Endothelial cell of umbilical vein (primary cell): ENCODE results near the gene CFAP99. TPM values are rescaled to one million over a fixed set of nuclear protein-coding genes. Genes with fewer than 3 reads are reported as not detected.

Source experiments
- BruUV-seq: library from RNA; stranded (reverse); fragments of 400-500 nt; replicated peaks from 2 replicates; lab custom pipeline; 2021; lab: Mats Ljungman, UMichigan
- CTCF ChIA-PET: fragments of 300-600, 350-600 bp; sonication (Branson Sonifier 250); formaldehyde crosslinking; loops from one replicate; lab custom pipeline; 2021; ENCODE audit warnings: antibody characterized with exemption, inconsistent platforms; lab: Charles Lee
- POLR2A ChIA-PET: fragments of 300-600, 350-600 bp; sonication (Branson Sonifier 250); formaldehyde crosslinking; loops from one replicate; lab custom pipeline; 2021; ENCODE audit warnings: antibody characterized with exemption, inconsistent platforms; lab: Charles Lee
- DNase-seq: peaks from one replicate; pipeline ENCODE4 v3.0.0-alpha.2; 2011; ENCODE audit warnings: low read depth, low spot score
- FAIRE-seq: peaks from 2 replicates; lab custom pipeline; 2011; peaks lifted over from hg19 to GRCh38; lab: Jason Lieb, UNC
- H2AFZ ChIP-seq: 2 replicates; pipeline ENCODE4 v1.6.0; 2012; ENCODE audit warnings: low read depth, low read length, control low read depth, inconsistent platforms
- H3K27ac ChIP-seq: 2 replicates; pipeline ENCODE4 v1.5.1; 2011; ENCODE audit warnings: low read depth, mild to moderate bottlenecking, control low read depth, low read length, moderate library complexity; ENCODE audit not compliant: insufficient read depth
- H3K27me3 ChIP-seq, 2 experiments: 2 replicates each; pipeline versions ENCODE4 v1.6.0 to v1.6.1; 2011; ENCODE audit warnings: low read length in 2 of 2, mixed read lengths in 1 of 2; ENCODE audit not compliant: control insufficient read depth in 2 of 2, insufficient read depth in 2 of 2
- H3K36me3 ChIP-seq, 2 experiments: 2 replicates in 1 of 2; 3 replicates in 1 of 2; pipeline ENCODE4 v1.5.1; 2011; ENCODE audit warnings: low read length in 2 of 2, mild to moderate bottlenecking in 1 of 2, moderate library complexity in 1 of 2; ENCODE audit not compliant: control insufficient read depth in 2 of 2, insufficient read depth in 2 of 2; ENCODE audit errors: extremely low read depth in 1 of 2
- H3K4me1 ChIP-seq: 3 replicates; pipeline ENCODE4 v1.5.1; 2011; ENCODE audit warnings: mild to moderate bottlenecking, low read length; ENCODE audit not compliant: control insufficient read depth, insufficient read depth; ENCODE audit errors: extremely low read depth
- H3K4me2 ChIP-seq: 2 replicates; pipeline ENCODE4 v1.6.1; 2011; ENCODE audit warnings: low read length, control low read depth, mixed read lengths; ENCODE audit not compliant: insufficient read depth
- H3K4me3 ChIP-seq, 3 experiments: fragments of 200-600 bp in 1 of 3; sonication (generic), shearing (Covaris generic) in 1 of 3; replicated peaks in 1 of 3; 2 replicates each; pipeline ENCODE4 v1.5.1; 2011 to 2016; ENCODE audit warnings: control low read depth in 3 of 3, low read length in 3 of 3, mild to moderate bottlenecking in 2 of 3, inconsistent platforms in 1 of 3, low read depth in 1 of 3, moderate library complexity in 1 of 3; ENCODE audit not compliant: insufficient read depth in 1 of 3
- H3K79me2 ChIP-seq: 2 replicates; pipeline ENCODE4 v1.6.0; 2012; ENCODE audit warnings: low read length, inconsistent platforms; ENCODE audit not compliant: control insufficient read depth, insufficient read depth
- H3K9ac ChIP-seq: replicated peaks from 2 replicates; pipeline ENCODE3; 2011; ENCODE audit warnings: low read length, control low read depth; ENCODE audit not compliant: insufficient read depth; ENCODE audit errors: extremely low read depth
- H3K9me1 ChIP-seq: replicated peaks from 3 replicates; pipeline ENCODE4 v1.6.0; 2011; ENCODE audit warnings: mild to moderate bottlenecking, low read length; ENCODE audit not compliant: control insufficient read depth, insufficient read depth; ENCODE audit errors: extremely low read depth
- H3K9me3 ChIP-seq: replicated peaks from 2 replicates; pipeline ENCODE4 v1.5.1; 2012; ENCODE audit warnings: low read length, inconsistent platforms; ENCODE audit not compliant: control insufficient read depth, insufficient read depth
- H4K20me1 ChIP-seq: replicated peaks from 2 replicates; pipeline ENCODE3; 2011; ENCODE audit warnings: mild to moderate bottlenecking, low read length; ENCODE audit not compliant: control insufficient read depth, insufficient read depth; ENCODE audit errors: extremely low read depth
- FOS ChIP-seq: IDR thresholded peaks from 2 replicates; pipeline ENCODE4 v1.6.1; 2011; ENCODE audit warnings: mild to moderate bottlenecking, low read length, moderate library complexity, borderline replicate concordance; ENCODE audit not compliant: insufficient read depth
- JUN ChIP-seq: IDR thresholded peaks from 2 replicates; pipeline ENCODE4 v1.6.1; 2011; ENCODE audit warnings: borderline replicate concordance, low read depth; ENCODE audit not compliant: insufficient read length, insufficient read depth
- dilution Hi-C: fragments of 300-500 bp; cut with MboI; formaldehyde crosslinking; loops from one replicate; pipeline ENCODE4 v1.15.0; 2019; ENCODE audit warnings: low sequenced_read_pairs; ENCODE audit not compliant: extremely low pct_ligation_motif_present
- intact Hi-C: fragments of 100-400 bp; cut with micrococcal nuclease; formaldehyde crosslinking; loops from one replicate; pipeline ENCODE4 v1.10.0; 2022
- polyA plus RNA-seq, 4 experiments: library from polyadenylated mRNA; depleted of rRNA in 3 of 4; stranded (reverse) in 3 of 4; unstranded in 1 of 4; fragments of >200 nt; gene quantifications; 2 replicates each; pipeline versions ENCODE4 v1.2.1 to v1.2.3, GENCODE V29; 2011 to 2012; ENCODE audit warnings: missing spikeins in 1 of 4
- total RNA-seq: library from RNA; stranded (reverse); gene quantifications from 2 replicates; pipeline ENCODE4 v1.2.3, GENCODE V29; 2021

Gene CFAP99
- total and polyA plus RNA-seq, 2 donors (not counting 3 experiments of a cell fraction or from before 2014, with no cell fraction given): 0.03 TPM; not detected in 1

DNA sequence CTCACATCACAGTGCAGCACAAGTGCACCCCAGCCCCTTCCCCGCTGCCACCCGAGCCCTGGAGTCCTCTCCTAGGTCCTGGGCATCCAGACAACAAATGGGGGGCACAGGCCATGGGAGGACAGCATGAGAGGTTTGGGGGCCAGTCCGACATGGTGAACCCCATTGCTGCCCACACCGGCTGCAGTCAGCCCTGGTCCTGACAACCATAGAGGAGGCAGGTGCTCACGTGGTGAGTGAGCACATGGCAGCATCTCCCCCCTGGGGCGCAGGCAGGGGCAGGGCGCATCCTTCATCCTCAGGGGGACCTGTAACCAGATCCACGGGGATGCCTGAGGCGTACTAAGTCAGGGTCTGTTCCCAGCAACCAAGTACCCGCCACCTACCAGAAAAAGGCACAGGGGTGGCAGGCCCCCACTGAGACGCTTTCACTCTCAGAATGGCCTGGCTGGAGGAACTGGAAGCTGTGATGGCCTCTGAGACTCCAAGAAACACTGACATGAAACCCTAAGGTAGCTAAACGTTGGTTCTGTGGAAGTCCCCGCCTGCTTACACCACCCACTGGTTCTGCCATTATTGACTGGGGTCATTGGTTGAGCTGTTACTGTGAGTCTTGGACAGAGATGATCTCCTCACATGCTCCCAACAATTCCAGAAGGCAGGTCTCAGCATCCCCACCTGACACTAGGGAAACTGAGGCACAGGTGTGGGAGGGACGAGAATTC, 6.8 kb upstream of the CFAP99 start:
- FAIRE-seq (no peak), DNase-seq (no peak)
- H4K20me1 ChIP-seq: no peaks in the 10 kb centered on the region
- no peak overlapping the region for H2AFZ ChIP-seq
- dilution Hi-C loops: no loop called here
- no peaks in the 10 kb centered on the region for H3K9me1 ChIP-seq
- CTCF ChIA-PET: interaction anchor here (0.9 to 2.3 kb wide), 7 partner anchors 8 to 192 kb away, joined by 3 to 9 read pairs (median 4); partner anchors contain the start of gene MXD4
- POLR2A ChIA-PET: no interaction called here
- no peaks in the 10 kb centered on the region for H3K9me3 ChIP-seq
- no peaks in the 10 kb centered on the region for H3K27me3 ChIP-seq
- peak overlapping the region; percentile 66 for H3K9ac ChIP-seq
- peak overlapping the region; percentile 52 for H3K4me2 ChIP-seq
- no peaks in the 10 kb centered on the region for H3K36me3 ChIP-seq
- TF ChIP-seq FOS: no peak
- peaks cover 41% of the 10 kb centered on the region for H3K79me2 ChIP-seq
- intact Hi-C loops: loop anchor here (2.0 to 10.0 kb wide), 2 partner anchors 57 to 553 kb away; partner anchors contain the start of genes GRK4, NOP14 and RNF4
- peak overlapping the region in 1 of 3 experiments; percentile 18 for H3K4me3 ChIP-seq
- H3K4me1 ChIP-seq: peaks cover 40% of the 10 kb centered on the region
- no TSS peak for BruUV-seq
- peak overlapping the region; percentile 77 for H3K27ac ChIP-seq

DNA sequence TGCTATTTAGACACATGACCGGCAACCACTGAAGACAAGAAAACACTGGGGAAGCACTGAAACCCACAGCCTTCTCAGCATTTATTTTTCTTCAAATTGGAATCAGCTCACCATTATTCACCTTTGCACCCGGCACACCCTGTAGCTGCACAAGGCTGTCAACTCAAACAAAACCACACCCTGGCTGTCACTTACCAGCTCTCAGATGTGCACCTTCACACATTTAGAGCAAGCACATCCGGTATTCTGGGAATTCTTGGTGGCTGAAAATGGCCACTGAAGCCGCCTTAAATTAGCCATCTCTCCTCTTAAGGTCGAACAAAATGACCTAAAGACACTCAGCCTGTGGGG, 6.2 kb upstream of the CFAP99 start:
- Histone ChIP-seq H3K4me2 (peak overlapping the region; percentile 52), H3K9ac (peak overlapping the region; percentile 66), H3K27ac (peak overlapping the region; percentile 77), H3K9me3 (no peaks in the 10 kb centered on the region), H4K20me1 (no peaks in the 10 kb centered on the region), H3K9me1 (no peaks in the 10 kb centered on the region), H2AFZ (peak overlapping the region; percentile 10), H3K79me2 (peaks cover 43% of the 10 kb centered on the region), H3K36me3 (no peaks in the 10 kb centered on the region), H3K4me1 (peaks cover 41% of the 10 kb centered on the region), H3K4me3 (peak overlapping the region in 2 of 3 experiments; percentile 18 to 22), H3K27me3 (no peaks in the 10 kb centered on the region)
- FAIRE-seq (no peak), DNase-seq (no peak)
- POLR2A ChIA-PET: interaction anchor here (1.1 kb wide), 1 partner anchor 10 kb away, joined by 3 read pairs; no protein-coding TSS in a partner anchor
- BruUV-seq: TSS peak; percentile 83
- CTCF ChIA-PET: interaction anchor here (0.6 to 2.3 kb wide), 10 partner anchors 8 to 192 kb away, joined by 3 to 9 read pairs (median 4); partner anchors contain the start of gene MXD4
- dilution Hi-C loops: no loop called here
- intact Hi-C loops: loop anchor here (2.0 to 10.0 kb wide), 2 partner anchors 56 to 552 kb away; partner anchors contain the start of genes GRK4, NOP14 and RNF4
- no peak for TF ChIP-seq JUN
